ENCODE results near the gene CNDP1.

CNDP1 gene

GRCh38 chr18:74534150-74534969 lies at the start of gene CNDP1:
TSS of gene CNDP1 (plus strand) at chr18:74534500. CDS start at chr18:74534668, 168 bp downstream.
- H3K27me3 ChIP-seq (replicated peaks) = no peaks in the 10 kb centered on the region
- H3K27ac ChIP-seq = no peak within 1 kb of the TSS
- DNase-seq = no peak
- H3K36me3 ChIP-seq (replicated peaks) = no peaks in the 10 kb centered on the region
- H3K4me3 ChIP-seq (ENCODE audit: low read depth, low read length) = no peak within 1 kb of the TSS
- TF ChIP-seq CTCF (IDR thresholded peaks at IDR 0.05; ENCODE audit: low read depth, low read length, missing control alignments) = no peak
- in situ Hi-C loops (cut with HindIII; ENCODE audit: low pct_ligation_motif_present, low sequenced_read_pairs) = no loop called here

GRCh38 chr18:74486119-74486849 lies 48.0 kb upstream of the CNDP1 start:
- in situ Hi-C loops (cut with HindIII; ENCODE audit: low pct_ligation_motif_present, low sequenced_read_pairs) = no loop called here
- no peak for TF ChIP-seq CTCF (IDR thresholded peaks at IDR 0.05; ENCODE audit: low read depth, low read length, missing control alignments)
- no peak overlapping the region for H3K27ac ChIP-seq
- no peak overlapping the region for H3K4me3 ChIP-seq (ENCODE audit: low read depth, low read length)
- no peaks in the 10 kb centered on the region for H3K36me3 ChIP-seq (replicated peaks)
- no peak for DNase-seq
- H3K27me3 ChIP-seq (replicated peaks) = no peaks in the 10 kb centered on the region

- Histone ChIP-seq H3K27ac (no peak overlapping the region), H3K36me3 (replicated peaks) (no peaks in the 10 kb centered on the region), H3K4me3 (ENCODE audit: low read depth, low read length) (no peak overlapping the region), H3K27me3 (replicated peaks) (no peaks in the 10 kb centered on the region)
- TF ChIP-seq CTCF (IDR thresholded peaks at IDR 0.05; ENCODE audit: low read depth, low read length, missing control alignments) = no peak
- in situ Hi-C loops (cut with HindIII; ENCODE audit: low pct_ligation_motif_present, low sequenced_read_pairs) = no loop called here
- DNase-seq = no peak
Observed at GRCh38 chr18:74488354-74488753, 45.9 kb upstream of the CNDP1 start.

GRCh38 chr18:74488864-74489263 lies 45.4 kb upstream of the CNDP1 start:
- DNase-seq = no peak
- TF ChIP-seq CTCF (IDR thresholded peaks at IDR 0.05; ENCODE audit: low read depth, low read length, missing control alignments) = no peak
- Histone ChIP-seq H3K36me3 (replicated peaks) (no peaks in the 10 kb centered on the region), H3K27me3 (replicated peaks) (no peaks in the 10 kb centered on the region), H3K27ac (no peak overlapping the region), H3K4me3 (ENCODE audit: low read depth, low read length) (no peak overlapping the region)
- in situ Hi-C loops (cut with HindIII; ENCODE audit: low pct_ligation_motif_present, low sequenced_read_pairs) = no loop called here

- peak; percentile 19 for DNase-seq
- H3K4me3 ChIP-seq (ENCODE audit: low read depth, low read length) = no peak overlapping the region
Observed at GRCh38 chr18:74489676-74490075, 44.6 kb upstream of the CNDP1 start.

More at GRCh38 chr18:74489676-74490075, 44.6 kb upstream of the CNDP1 start:
- Histone ChIP-seq H3K27me3 (replicated peaks) (no peaks in the 10 kb centered on the region), H3K36me3 (replicated peaks) (no peaks in the 10 kb centered on the region), H3K27ac (no peak overlapping the region)
- in situ Hi-C loops (cut with HindIII; ENCODE audit: low pct_ligation_motif_present, low sequenced_read_pairs) = no loop called here
- no peak for TF ChIP-seq CTCF (IDR thresholded peaks at IDR 0.05; ENCODE audit: low read depth, low read length, missing control alignments)
